Lower leg skin (tissue), 4 donors: Measurements from ENCODE around the gene ZFAND3. TPM values are rescaled to one million over a fixed set of nuclear protein-coding genes. Genes with fewer than 3 reads are reported as not detected.

Experiments
- DNase-seq, 2 donors: peaks; one replicate each; pipeline ENCODE4 v3.0.0-alpha.2; 2019; ENCODE audit warnings: low spot score in 2 of 2
- H3K4me3 ChIP-seq: fragments of 200-600 bp; sonication (generic); 2 replicates; pipeline ENCODE4 v1.5.1; 2017; ENCODE audit warnings: mild to moderate bottlenecking, low read depth; ENCODE audit not compliant: poor library complexity, severe bottlenecking
- POLR2A ChIP-seq, 2 donors: fragments of 450-650 bp; IDR thresholded peaks; one replicate each; pipeline ENCODE4 v1.6.1; 2016 to 2017; ENCODE audit warnings: antibody characterized with exemption in 2 of 2, mild to moderate bottlenecking in 1 of 2, moderate library complexity in 1 of 2
- WGBS, 2 donors: methylation state at CpG; one replicate each; pipeline ENCODE4 v1.1.5; 2018; 5-methylcytosine and 5-hydroxymethylcytosine counted together
- intact Hi-C: fragments of 100-400 bp; cut with DNase I; formaldehyde crosslinking; loops from one replicate; pipeline ENCODE4 v1.15.0; 2023; ENCODE audit warnings: low total_unique reads
- total RNA-seq, 4 donors: library from RNA; depleted of rRNA; stranded (reverse); fragments of >200 nt; gene quantifications; one replicate each; pipeline ENCODE4 v1.1.0, GENCODE V29; 2016
- TF ChIP-seq, protein P1 (sequence below), 3 donors: fragments of 450-650 bp; IDR thresholded peaks; one replicate each; pipeline ENCODE4 v1.5.1; 2016; ENCODE audit warnings: antibody characterized with exemption in 3 of 3, mild to moderate bottlenecking in 3 of 3, moderate library complexity in 2 of 3

ZFAND3 gene
- total RNA-seq, 4 donors from 2014 or later: 26.3 to 40.8 (median 30.3) TPM

DNA sequence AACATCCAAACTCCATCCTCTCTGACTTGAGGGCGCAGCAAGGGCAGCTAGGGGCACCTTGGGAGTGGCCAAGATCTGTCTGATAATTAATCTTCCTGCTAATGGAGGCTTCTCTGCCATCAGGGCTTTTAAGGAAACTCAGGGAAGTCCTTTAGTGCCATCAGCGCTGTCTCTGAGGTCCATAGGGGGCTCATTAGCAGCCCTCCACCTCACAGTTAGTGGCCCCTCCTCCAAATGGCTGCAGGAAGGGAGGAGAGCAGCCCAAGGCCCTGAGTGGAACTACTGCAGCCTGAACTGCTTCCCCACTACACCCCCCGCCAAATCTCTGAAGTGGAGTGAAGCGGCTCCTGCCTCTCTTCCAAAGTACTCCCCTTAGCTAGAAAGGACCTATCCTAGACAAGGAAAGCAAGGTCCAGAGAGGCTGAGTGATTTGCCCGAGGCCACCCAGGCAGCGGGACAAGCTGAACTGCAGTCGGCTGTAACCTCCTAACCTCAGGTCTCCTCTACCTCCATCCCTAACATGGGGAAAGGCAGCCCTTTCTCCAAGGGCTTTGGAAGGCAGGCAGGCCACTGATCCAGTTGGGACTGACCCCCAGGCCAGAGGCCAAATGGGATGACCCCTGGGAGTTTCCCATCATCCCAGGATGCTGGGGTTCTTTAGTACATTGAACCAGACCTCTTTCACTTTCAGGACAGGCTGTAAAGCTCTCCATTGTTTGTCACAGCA, 39.5 kb upstream of the ZFAND3 start:
- intact Hi-C loops: loop anchor here (10.0 kb wide), 1 partner anchor 715 kb away; no protein-coding TSS in a partner anchor
- 94 to 95% methylated on average over 7 of the region's 7 CpGs for WGBS, 2 donors
- TF ChIP-seq, protein P1, sequence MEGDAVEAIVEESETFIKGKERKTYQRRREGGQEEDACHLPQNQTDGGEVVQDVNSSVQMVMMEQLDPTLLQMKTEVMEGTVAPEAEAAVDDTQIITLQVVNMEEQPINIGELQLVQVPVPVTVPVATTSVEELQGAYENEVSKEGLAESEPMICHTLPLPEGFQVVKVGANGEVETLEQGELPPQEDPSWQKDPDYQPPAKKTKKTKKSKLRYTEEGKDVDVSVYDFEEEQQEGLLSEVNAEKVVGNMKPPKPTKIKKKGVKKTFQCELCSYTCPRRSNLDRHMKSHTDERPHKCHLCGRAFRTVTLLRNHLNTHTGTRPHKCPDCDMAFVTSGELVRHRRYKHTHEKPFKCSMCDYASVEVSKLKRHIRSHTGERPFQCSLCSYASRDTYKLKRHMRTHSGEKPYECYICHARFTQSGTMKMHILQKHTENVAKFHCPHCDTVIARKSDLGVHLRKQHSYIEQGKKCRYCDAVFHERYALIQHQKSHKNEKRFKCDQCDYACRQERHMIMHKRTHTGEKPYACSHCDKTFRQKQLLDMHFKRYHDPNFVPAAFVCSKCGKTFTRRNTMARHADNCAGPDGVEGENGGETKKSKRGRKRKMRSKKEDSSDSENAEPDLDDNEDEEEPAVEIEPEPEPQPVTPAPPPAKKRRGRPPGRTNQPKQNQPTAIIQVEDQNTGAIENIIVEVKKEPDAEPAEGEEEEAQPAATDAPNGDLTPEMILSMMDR (IDR thresholded peaks at IDR 0.05): no peak
- TF ChIP-seq POLR2A (IDR thresholded peaks at IDR 0.05): no peak

DNA sequence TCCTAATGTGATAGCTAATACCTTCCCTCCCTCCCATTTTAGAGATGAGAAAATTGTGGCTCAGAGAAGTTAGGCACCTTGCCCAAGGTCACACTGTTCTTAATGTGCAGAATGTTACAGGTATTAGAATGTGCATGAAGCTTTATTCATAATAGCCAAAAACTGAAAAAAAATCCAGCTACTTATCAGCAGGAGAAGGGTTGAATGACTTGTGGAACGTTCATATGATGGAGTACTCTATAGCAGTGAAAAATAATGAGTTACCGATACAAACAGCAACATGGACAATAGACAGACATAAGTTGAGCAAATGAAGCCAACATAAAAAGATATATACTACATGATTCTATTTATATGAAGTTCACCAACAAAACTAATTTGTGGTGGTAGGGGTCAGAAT, 37.7 kb upstream of the ZFAND3 start:
- TF ChIP-seq, protein P1 (IDR thresholded peaks at IDR 0.05): no peak
- TF ChIP-seq POLR2A (IDR thresholded peaks at IDR 0.05): no peak
- WGBS, 2 donors: 93 to 95% methylated on average over 2 of the region's 2 CpGs
- intact Hi-C loops: loop anchor here (10.0 kb wide), 1 partner anchor 713 kb away; no protein-coding TSS in a partner anchor

More for the DNA sequence above, 39.5 kb upstream of the ZFAND3 start:
- no peak for DNase-seq
- H3K4me3 ChIP-seq: no peak overlapping the region

DNA sequence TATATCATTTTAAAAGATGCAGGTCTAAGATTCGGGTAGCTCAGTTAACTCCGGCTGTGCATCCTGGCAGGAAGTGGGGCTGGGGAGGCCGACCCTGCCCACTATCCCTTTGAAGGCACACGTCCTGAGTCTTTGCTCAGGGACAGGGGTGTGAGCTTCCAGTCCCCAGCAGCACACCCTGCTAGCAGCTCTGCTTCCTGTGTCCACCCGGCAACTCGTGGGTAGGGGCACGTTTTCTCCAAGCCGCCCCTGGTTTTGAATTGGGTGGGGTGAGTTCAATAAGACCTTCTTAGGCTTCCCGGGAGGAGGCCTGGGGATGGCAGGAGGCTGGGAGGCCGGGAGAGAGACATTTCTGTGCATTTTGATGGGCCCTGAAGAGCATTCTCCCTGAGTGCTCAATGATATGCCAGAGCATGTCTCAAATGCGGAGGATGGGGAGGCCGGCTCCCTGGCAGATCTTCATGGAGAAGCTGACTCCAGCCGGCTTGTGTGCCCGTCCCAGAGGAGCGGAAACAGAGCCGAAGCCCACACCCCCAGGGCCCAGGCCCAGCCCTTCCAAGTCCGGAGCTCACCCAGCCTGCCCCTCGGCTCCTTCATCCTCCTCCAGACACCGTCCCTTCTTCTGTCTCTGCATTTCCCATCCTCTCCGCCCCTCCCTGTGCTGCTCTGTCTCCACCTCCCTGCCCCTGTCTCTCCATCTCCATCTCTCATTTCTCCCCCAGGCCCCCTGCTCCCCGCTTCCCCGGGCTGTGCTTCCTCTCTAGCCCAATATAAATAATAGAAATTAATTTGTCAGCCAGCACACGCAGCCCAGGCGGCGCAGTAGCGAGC, 36.3 kb upstream of the ZFAND3 start:
- TF ChIP-seq, protein P1 (IDR thresholded peaks at IDR 0.05): no peak
- no peak for TF ChIP-seq POLR2A (IDR thresholded peaks at IDR 0.05)
- no peak for DNase-seq
- intact Hi-C loops: loop anchor here (10.0 kb wide), 1 partner anchor 712 kb away; no protein-coding TSS in a partner anchor
- 13 to 16% methylated on average over 26 of the region's 26 CpGs for WGBS, 2 donors
- H3K4me3 ChIP-seq: peak overlapping the region; percentile 11

More for the DNA sequence above, 37.7 kb upstream of the ZFAND3 start:
- DNase-seq: no peak
- H3K4me3 ChIP-seq: no peak overlapping the region

DNA sequence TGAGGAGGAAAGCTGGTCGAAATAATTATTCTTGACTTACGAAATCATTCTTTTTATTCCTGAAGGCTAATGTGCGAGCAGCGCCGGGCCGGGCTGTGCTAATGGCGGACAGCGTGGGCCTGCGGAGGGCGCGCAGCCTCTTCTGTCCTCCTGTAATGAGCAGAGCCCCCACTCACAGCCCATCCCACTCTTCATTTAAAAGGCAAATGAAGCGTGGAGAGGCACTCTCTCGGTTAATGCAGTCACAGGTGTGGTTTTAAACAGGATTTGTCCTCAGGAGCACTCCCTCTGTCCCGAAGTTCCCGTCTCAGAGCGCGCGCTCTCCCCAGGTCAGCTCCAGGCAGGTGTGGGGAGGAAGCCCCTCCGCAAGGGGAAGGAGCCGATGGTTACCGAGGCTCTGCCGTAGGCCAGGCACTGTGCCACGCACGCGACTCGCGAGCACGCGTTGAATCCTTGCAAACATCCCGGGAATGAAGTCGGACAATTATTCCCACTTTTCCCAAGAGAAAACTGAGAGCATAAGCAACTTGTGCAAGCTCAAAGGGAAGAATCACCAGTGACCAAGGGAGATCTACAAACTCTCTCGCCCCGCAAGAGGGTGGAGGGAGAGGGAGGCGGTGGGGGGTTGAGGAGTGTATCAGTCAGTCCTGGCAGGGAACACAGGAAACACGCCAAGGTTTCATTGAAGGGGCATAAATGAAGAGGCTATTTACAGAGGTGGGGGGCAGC, 35.5 kb upstream of the ZFAND3 start:
- intact Hi-C loops: loop anchor here (10.0 kb wide), 1 partner anchor 711 kb away; no protein-coding TSS in a partner anchor
- 1 to 9% methylated on average over 33 to 35 of the region's 35 CpGs for WGBS, 2 donors
- TF ChIP-seq POLR2A (IDR thresholded peaks at IDR 0.05): no peak
- TF ChIP-seq, protein P1 (IDR thresholded peaks at IDR 0.05): no peak
- DNase-seq: peak in 1 of 2 donors; percentile 87
- peak overlapping the region; percentile 11 for H3K4me3 ChIP-seq

DNA sequence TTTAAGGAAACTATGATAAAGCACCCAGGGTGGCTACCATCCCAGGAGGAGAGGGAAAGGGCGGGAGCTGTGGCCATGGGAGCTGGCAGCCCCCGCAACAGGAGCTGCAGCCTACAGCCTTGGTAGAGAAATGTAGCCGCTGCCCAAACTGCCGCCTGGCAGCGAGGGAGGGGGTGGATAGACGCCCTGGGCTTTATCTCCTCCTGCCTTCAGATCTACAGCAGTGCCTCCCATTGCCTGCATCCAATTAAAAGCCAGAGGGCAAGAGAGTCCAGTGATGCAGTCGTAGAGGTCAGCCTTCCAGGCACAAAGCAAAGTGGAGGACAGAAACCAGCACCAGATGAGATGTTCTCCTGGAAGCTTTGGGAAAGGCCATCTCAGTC, 35.0 kb upstream of the ZFAND3 start:
- no peak for DNase-seq
- no peak overlapping the region for H3K4me3 ChIP-seq
- intact Hi-C loops: loop anchor here (10.0 kb wide), 1 partner anchor 710 kb away; no protein-coding TSS in a partner anchor
- TF ChIP-seq, protein P1 (IDR thresholded peaks at IDR 0.05): no peak
- TF ChIP-seq POLR2A (IDR thresholded peaks at IDR 0.05): no peak
- WGBS, 2 donors: 29 to 32% methylated on average over 7 of the region's 7 CpGs
